Large intestine (tissue), 3 donors: Measurements from ENCODE around the gene NR4A3. TPM values are rescaled to one million over a fixed set of nuclear protein-coding genes. Genes with fewer than 3 reads are reported as not detected.

Experiments used
- DNase-seq, 2 donors: peaks; one replicate each; pipeline versions ENCODE4 v3.0.0 to v3.0.0-alpha.2; 2013
- H3K27ac ChIP-seq: one replicate; pipeline ENCODE4 v1.5.1; 2013; ENCODE audit warnings: low read length
- H3K27me3 ChIP-seq: 2 replicates; pipeline ENCODE4 v1.6.1; 2013; ENCODE audit warnings: low read length; ENCODE audit not compliant: control insufficient read depth, insufficient read depth
- H3K36me3 ChIP-seq: 2 replicates; pipeline ENCODE4 v1.6.1; 2013; ENCODE audit warnings: low read length; ENCODE audit not compliant: control insufficient read depth, insufficient read depth
- H3K4me1 ChIP-seq: one replicate; pipeline ENCODE4 v1.6.1; 2013; ENCODE audit warnings: low read length; ENCODE audit not compliant: control insufficient read depth, insufficient read depth
- H3K4me3 ChIP-seq: one replicate; pipeline ENCODE4 v1.5.1; 2013; ENCODE audit warnings: low read length
- H3K9me3 ChIP-seq: one replicate; pipeline ENCODE4 v1.6.1; 2013; ENCODE audit warnings: mild to moderate bottlenecking, low read depth, low read length, moderate library complexity; ENCODE audit not compliant: control insufficient read depth
- WGBS: methylation state at CpG from one replicate; pipeline ENCODE4 v1.1.5; 2013; ENCODE audit warnings: low lambda C conversion rate; ENCODE audit not compliant: insufficient coverage; 5-methylcytosine and 5-hydroxymethylcytosine counted together
- polyA plus RNA-seq: library from polyadenylated mRNA; unstranded; fragments of 120-200 nt; gene quantifications from one replicate; pipeline ENCODE4 v1.2.1, GENCODE V29; 2013

NR4A3 gene
- polyA plus RNA-seq, 1 donor = 1.4 TPM

- Histone ChIP-seq H3K4me3 (peak overlapping the region; percentile 61), H3K27me3 (peaks cover 64% of the 10 kb centered on the region), H3K36me3 (no peaks in the 10 kb centered on the region), H3K27ac (no peak overlapping the region), H3K4me1 (peaks cover 42% of the 10 kb centered on the region), H3K9me3 (peaks cover 11% of the 10 kb centered on the region)
- peak in 1 of 2 donors; percentile 64 for DNase-seq
- WGBS = no CpG with 5 or more reads among the region's 40 CpGs
These were observed 1.3 kb downstream of the NR4A3 start for GRCh38 chr9:99822806-99823591.

- Histone ChIP-seq H3K9me3 (peaks cover 13% of the 10 kb centered on the region), H3K4me3 (peak overlapping the region; percentile 61), H3K4me1 (peaks cover 42% of the 10 kb centered on the region), H3K27ac (no peak overlapping the region), H3K27me3 (peaks cover 70% of the 10 kb centered on the region), H3K36me3 (no peaks in the 10 kb centered on the region)
- DNase-seq = peak in 1 of 2 donors; percentile 53
- no CpG with 5 or more reads among the region's 47 CpGs for WGBS
These were observed 2.1 kb downstream of the NR4A3 start for GRCh38 chr9:99823681-99824377.

GRCh38 chr9:99824378-99825171, 2.9 kb downstream of the NR4A3 start:
- WGBS = no CpG with 5 or more reads among the region's 56 CpGs
- H3K4me3 ChIP-seq = peak overlapping the region; percentile 8
- peaks cover 78% of the 10 kb centered on the region for H3K27me3 ChIP-seq
- H3K27ac ChIP-seq = no peak overlapping the region
- peaks cover 16% of the 10 kb centered on the region for H3K9me3 ChIP-seq
- peak in 1 of 2 donors; percentile 52 for DNase-seq
- peaks cover 42% of the 10 kb centered on the region for H3K4me1 ChIP-seq
- no peaks in the 10 kb centered on the region for H3K36me3 ChIP-seq

GRCh38 chr9:99825172-99826046, 3.7 kb downstream of the NR4A3 start:
- H3K27me3 ChIP-seq = peaks cover 82% of the 10 kb centered on the region
- H3K4me1 ChIP-seq = peaks cover 39% of the 10 kb centered on the region
- no peak for DNase-seq
- no CpG with 5 or more reads among the region's 44 CpGs for WGBS
- H3K4me3 ChIP-seq = no peak overlapping the region
- peaks cover 16% of the 10 kb centered on the region for H3K9me3 ChIP-seq
- H3K27ac ChIP-seq = no peak overlapping the region
- no peaks in the 10 kb centered on the region for H3K36me3 ChIP-seq

- WGBS = no CpG with 5 or more reads among the region's 3 CpGs
- peaks cover 34% of the 10 kb centered on the region for H3K4me1 ChIP-seq
- no peaks in the 10 kb centered on the region for H3K36me3 ChIP-seq
- peaks cover 89% of the 10 kb centered on the region for H3K27me3 ChIP-seq
- H3K4me3 ChIP-seq = no peak overlapping the region
- DNase-seq = no peak
- no peak overlapping the region for H3K27ac ChIP-seq
- H3K9me3 ChIP-seq = peaks cover 16% of the 10 kb centered on the region
These were observed 4.9 kb downstream of the NR4A3 start for GRCh38 chr9:99826579-99826978.

GRCh38 chr9:99827244-99827643, 5.6 kb downstream of the NR4A3 start:
- Histone ChIP-seq H3K4me3 (no peak overlapping the region), H3K9me3 (peaks cover 16% of the 10 kb centered on the region), H3K36me3 (no peaks in the 10 kb centered on the region), H3K27ac (no peak overlapping the region), H3K4me1 (peaks cover 31% of the 10 kb centered on the region), H3K27me3 (peaks cover 84% of the 10 kb centered on the region)
- DNase-seq = no peak
- WGBS = no CpG with 5 or more reads among the region's 2 CpGs

- no peak overlapping the region for H3K4me3 ChIP-seq
- H3K4me1 ChIP-seq = peaks cover 24% of the 10 kb centered on the region
- H3K27me3 ChIP-seq = peaks cover 80% of the 10 kb centered on the region
- no peaks in the 10 kb centered on the region for H3K36me3 ChIP-seq
- H3K9me3 ChIP-seq = peaks cover 13% of the 10 kb centered on the region
- H3K27ac ChIP-seq = no peak overlapping the region
- WGBS = no CpG with 5 or more reads among the region's 15 CpGs
- no peak for DNase-seq
These were observed 6.3 kb downstream of the NR4A3 start for GRCh38 chr9:99828054-99828416.

- Histone ChIP-seq H3K36me3 (no peaks in the 10 kb centered on the region), H3K27ac (no peak overlapping the region), H3K4me3 (no peak overlapping the region), H3K27me3 (peaks cover 80% of the 10 kb centered on the region), H3K4me1 (peaks cover 19% of the 10 kb centered on the region), H3K9me3 (peaks cover 13% of the 10 kb centered on the region)
- no peak for DNase-seq
- WGBS = no CpG with 5 or more reads among the region's 78 CpGs
These were observed 6.9 kb downstream of the NR4A3 start for GRCh38 chr9:99828417-99829176.

GRCh38 chr9:99831857-99832557, 10.3 kb downstream of the NR4A3 start:
- H3K36me3 ChIP-seq = no peaks in the 10 kb centered on the region
- peaks cover 5% of the 10 kb centered on the region for H3K9me3 ChIP-seq
- peaks cover 50% of the 10 kb centered on the region for H3K27me3 ChIP-seq
- H3K27ac ChIP-seq = no peak overlapping the region
- H3K4me1 ChIP-seq = no peaks in the 10 kb centered on the region
- no peak for DNase-seq
- no peak overlapping the region for H3K4me3 ChIP-seq
- WGBS = 88% methylated on average over 2 of the region's 3 CpGs
